NOMO-1 treated with DMSO at 0.1 percent for 48 hours (cell line): ENCODE data around the gene TMPRSS3.

Experiments used
- DNase-seq: peaks from one replicate; lab custom pipeline; 2025; ENCODE audit not compliant: unreplicated experiment; lab: John Stamatoyannopoulos, UW

Gene TMPRSS3

GRCh38 chr21:42353623-42354022 is 42.2 kb downstream of the TMPRSS3 start:
- no peak for DNase-seq

GRCh38 chr21:42352441-42353095 is 43.3 kb downstream of the TMPRSS3 start:
- DNase-seq: no peak

- DNase-seq: no peak
Measured at GRCh38 chr21:42351626-42352440, 44.0 kb downstream of the TMPRSS3 start.

- no peak for DNase-seq
Measured at GRCh38 chr21:42350927-42351426, 44.9 kb downstream of the TMPRSS3 start, which contains the start of gene TFF2. TSS of gene TFF2 (minus strand) at chr21:42350994. CDS start at chr21:42350957, 37 bp downstream.

- DNase-seq: no peak
Measured at GRCh38 chr21:42350318-42350910, 45.4 kb downstream of the TMPRSS3 start.

GRCh38 chr21:42349420-42350317 is 46.2 kb downstream of the TMPRSS3 start:
- no peak for DNase-seq

GRCh38 chr21:42348762-42349161 is 47.1 kb downstream of the TMPRSS3 start:
- DNase-seq: no peak

- no peak for DNase-seq
Measured at GRCh38 chr21:42347601-42348327, 48.1 kb downstream of the TMPRSS3 start.

- no peak for DNase-seq
Measured at GRCh38 chr21:42346866-42347600, 48.8 kb downstream of the TMPRSS3 start.

- no peak for DNase-seq
Measured at GRCh38 chr21:42346441-42346840, 49.4 kb downstream of the TMPRSS3 start.

- no peak for DNase-seq
Measured at GRCh38 chr21:42344631-42345030, 51.2 kb downstream of the TMPRSS3 start.

- no peak for DNase-seq
Measured at GRCh38 chr21:42343963-42344510, 51.8 kb downstream of the TMPRSS3 start.

GRCh38 chr21:42343556-42343955 is 52.3 kb downstream of the TMPRSS3 start:
- no peak for DNase-seq

- no peak for DNase-seq
Measured at GRCh38 chr21:42343101-42343500, 52.8 kb downstream of the TMPRSS3 start.

GRCh38 chr21:42341776-42342542 is 53.9 kb downstream of the TMPRSS3 start:
- DNase-seq: no peak

GRCh38 chr21:42340187-42341050 is 55.4 kb downstream of the TMPRSS3 start:
- no peak for DNase-seq
